SK-N-SH treated with all-trans-retinoic acid at 6 μM for 48 hours (cell line): ENCODE data around the gene CACNA1C.

Experiments used
- ATAC-seq: fragments of 200-7000 bp; cut with Tn5 transposase; 3 replicates; pipeline ENCODE4 v1.9.1; 2020; ENCODE audit warnings: mild to moderate bottlenecking, moderate library complexity
- ARNTL ChIP-seq: fragments of 450-650 bp; formaldehyde crosslinking; IDR thresholded peaks from 2 replicates; pipeline ENCODE4 v1.5.0; 2020; ENCODE audit warnings: low read depth, mild to moderate bottlenecking, moderate library complexity, borderline replicate concordance
- BACH2 ChIP-seq: fragments of 250-450 bp; sonication (Bioruptor Pico); IDR thresholded peaks from 2 replicates; pipeline ENCODE4 v1.9.0; 2021; ENCODE audit warnings: mild to moderate bottlenecking, borderline replicate concordance
- CSDC2 ChIP-seq: fragments of 250-450 bp; sonication (Bioruptor Pico); IDR thresholded peaks from 2 replicates; pipeline ENCODE4 v1.5.0; 2020; ENCODE audit warnings: mild to moderate bottlenecking, moderate library complexity
- ESRRG ChIP-seq: fragments of 250-450 bp; sonication (Bioruptor Pico); IDR thresholded peaks from 2 replicates; pipeline ENCODE4 v1.6.1; 2021; ENCODE audit warnings: mild to moderate bottlenecking
- GLIS3 ChIP-seq: fragments of 250-450 bp; sonication (Bioruptor Pico); IDR thresholded peaks from 2 replicates; pipeline ENCODE4 v1.5.0; 2020; ENCODE audit warnings: mild to moderate bottlenecking, moderate library complexity
- OSR1 ChIP-seq: fragments of 250-450 bp; sonication (Bioruptor Pico); IDR thresholded peaks from 2 replicates; pipeline ENCODE4 v1.8.0; 2022; ENCODE audit warnings: moderate library complexity, mild to moderate bottlenecking, inconsistent platforms
- PATZ1 ChIP-seq: fragments of 250-450 bp; sonication (Bioruptor Pico); IDR thresholded peaks from 2 replicates; pipeline ENCODE4 v1.8.0; 2020; ENCODE audit warnings: mild to moderate bottlenecking, moderate library complexity, borderline replicate concordance
- POU6F1 ChIP-seq: fragments of 250-450 bp; sonication (Bioruptor Pico); IDR thresholded peaks from 2 replicates; pipeline ENCODE4 v1.8.0; 2021; ENCODE audit warnings: low read depth, mild to moderate bottlenecking, moderate library complexity, borderline replicate concordance
- PPARA ChIP-seq: fragments of 250-450 bp; sonication (Bioruptor Pico); IDR thresholded peaks from 2 replicates; pipeline ENCODE4 v1.5.0; 2020; ENCODE audit warnings: mild to moderate bottlenecking, borderline replicate concordance
- SNAI2 ChIP-seq: fragments of 250-450 bp; sonication (Bioruptor Pico); IDR thresholded peaks from 2 replicates; pipeline ENCODE4 v1.5.0; 2020; ENCODE audit warnings: mild to moderate bottlenecking, moderate library complexity
- TCF4 ChIP-seq: fragments of 250-450 bp; sonication (Bioruptor Pico); IDR thresholded peaks from 2 replicates; pipeline ENCODE4 v1.8.0; 2021; ENCODE audit warnings: mild to moderate bottlenecking, moderate library complexity, borderline replicate concordance
- TOX ChIP-seq: fragments of 250-450 bp; sonication (Bioruptor Pico); IDR thresholded peaks from 2 replicates; pipeline ENCODE4 v1.8.0; 2021; ENCODE audit warnings: mild to moderate bottlenecking, moderate library complexity, borderline replicate concordance
- TSHZ2 ChIP-seq: fragments of 250-450 bp; sonication (Bioruptor Pico); IDR thresholded peaks from 2 replicates; pipeline ENCODE4 v1.5.0; 2020; ENCODE audit warnings: mild to moderate bottlenecking, moderate library complexity
- ZC3H10 ChIP-seq: fragments of 250-450 bp; sonication (Bioruptor Pico); IDR thresholded peaks from 2 replicates; pipeline ENCODE4 v1.5.1; 2021; ENCODE audit warnings: mild to moderate bottlenecking, moderate library complexity
- ZFP3 ChIP-seq: fragments of 250-450 bp; sonication (Bioruptor Pico); IDR thresholded peaks from 2 replicates; pipeline ENCODE4 v1.5.0; 2020; ENCODE audit warnings: mild to moderate bottlenecking, moderate library complexity
- ZFP30 ChIP-seq: fragments of 450-650 bp; formaldehyde crosslinking; IDR thresholded peaks from 2 replicates; pipeline ENCODE4 v1.5.0; 2022; ENCODE audit warnings: mild to moderate bottlenecking, moderate library complexity
- ZNF565 ChIP-seq: fragments of 450-650 bp; formaldehyde crosslinking; conservative IDR thresholded peaks from 2 replicates; pipeline ENCODE4 v1.5.0; 2020; ENCODE audit warnings: low read depth, mild to moderate bottlenecking, moderate library complexity
- ZNF70 ChIP-seq: fragments of 450-650 bp; formaldehyde crosslinking; IDR thresholded peaks from 2 replicates; pipeline ENCODE4 v1.5.0; 2020; ENCODE audit warnings: mild to moderate bottlenecking, moderate library complexity
- ZNF8 ChIP-seq: fragments of 450-650 bp; formaldehyde crosslinking; IDR thresholded peaks from 2 replicates; pipeline ENCODE4 v1.5.0; 2020; ENCODE audit warnings: mild to moderate bottlenecking, moderate library complexity

Gene CACNA1C

GRCh38 chr12:2299206-2299605 is 246.4 kb downstream of the CACNA1C start:
- TF ChIP-seq ZFP30, result no peak
- no peak for TF ChIP-seq ZNF8 (CRISPR knock-in tag)
- no peak for TF ChIP-seq TCF4 (CRISPR knock-in tag)
- no peak for TF ChIP-seq BACH2 (CRISPR knock-in tag)
- TF ChIP-seq ESRRG (CRISPR knock-in tag), result no peak
- TF ChIP-seq POU6F1 (CRISPR knock-in tag), result no peak
- no peak for TF ChIP-seq GLIS3 (CRISPR knock-in tag)
- TF ChIP-seq ZNF70 (CRISPR knock-in tag), result no peak
- no peak for TF ChIP-seq PATZ1 (CRISPR knock-in tag)
- no peak for TF ChIP-seq ZFP3
- TF ChIP-seq OSR1 (CRISPR knock-in tag), result no peak
- no peak for ATAC-seq

- TF ChIP-seq TOX (CRISPR knock-in tag), result no peak
- TF ChIP-seq, all 23 proteins: peak for 0
- no peak for ATAC-seq
These were observed 247.4 kb downstream of the CACNA1C start for GRCh38 chr12:2300168-2300567.

GRCh38 chr12:2300886-2301285 is 248.1 kb downstream of the CACNA1C start:
- no peak for TF ChIP-seq ARNTL (CRISPR knock-in tag)
- TF ChIP-seq, all 23 proteins: peak for 0

GRCh38 chr12:2301531-2302461 is 249.0 kb downstream of the CACNA1C start:
- no peak for TF ChIP-seq POU6F1 (CRISPR knock-in tag)
- TF ChIP-seq BACH2 (CRISPR knock-in tag), result no peak
- no peak for TF ChIP-seq ESRRG (CRISPR knock-in tag)
- TF ChIP-seq TCF4 (CRISPR knock-in tag), result no peak
- no peak for TF ChIP-seq PATZ1 (CRISPR knock-in tag)
- no peak for TF ChIP-seq CSDC2 (CRISPR knock-in tag)
- TF ChIP-seq ZFP3, result no peak
- no peak for TF ChIP-seq GLIS3 (CRISPR knock-in tag)
- TF ChIP-seq SNAI2 (CRISPR knock-in tag), result no peak
- no peak for TF ChIP-seq ZNF565
- TF ChIP-seq PPARA (CRISPR knock-in tag), result no peak
- TF ChIP-seq ZNF70 (CRISPR knock-in tag), result no peak
- no peak for TF ChIP-seq TSHZ2 (CRISPR knock-in tag)
- TF ChIP-seq ZC3H10, result no peak
- no peak for ATAC-seq

More at GRCh38 chr12:2300886-2301285, 248.1 kb downstream of the CACNA1C start:
- ATAC-seq, result no peak
